CD4-positive, alpha-beta T cell treated with Interleukin-12 subunit alpha and Interleukin-12 subunit beta, for 1 hour (primary cell): Measurements from ENCODE around the gene VWA5A.
A peak's percentile ranks its signal among the peaks of the same experiment; 100 is the strongest.

Experiments used
- DNase-seq: peaks from one replicate; pipeline ENCODE4 v3.0.0-alpha.2; 2020

The VWA5A gene

DNA sequence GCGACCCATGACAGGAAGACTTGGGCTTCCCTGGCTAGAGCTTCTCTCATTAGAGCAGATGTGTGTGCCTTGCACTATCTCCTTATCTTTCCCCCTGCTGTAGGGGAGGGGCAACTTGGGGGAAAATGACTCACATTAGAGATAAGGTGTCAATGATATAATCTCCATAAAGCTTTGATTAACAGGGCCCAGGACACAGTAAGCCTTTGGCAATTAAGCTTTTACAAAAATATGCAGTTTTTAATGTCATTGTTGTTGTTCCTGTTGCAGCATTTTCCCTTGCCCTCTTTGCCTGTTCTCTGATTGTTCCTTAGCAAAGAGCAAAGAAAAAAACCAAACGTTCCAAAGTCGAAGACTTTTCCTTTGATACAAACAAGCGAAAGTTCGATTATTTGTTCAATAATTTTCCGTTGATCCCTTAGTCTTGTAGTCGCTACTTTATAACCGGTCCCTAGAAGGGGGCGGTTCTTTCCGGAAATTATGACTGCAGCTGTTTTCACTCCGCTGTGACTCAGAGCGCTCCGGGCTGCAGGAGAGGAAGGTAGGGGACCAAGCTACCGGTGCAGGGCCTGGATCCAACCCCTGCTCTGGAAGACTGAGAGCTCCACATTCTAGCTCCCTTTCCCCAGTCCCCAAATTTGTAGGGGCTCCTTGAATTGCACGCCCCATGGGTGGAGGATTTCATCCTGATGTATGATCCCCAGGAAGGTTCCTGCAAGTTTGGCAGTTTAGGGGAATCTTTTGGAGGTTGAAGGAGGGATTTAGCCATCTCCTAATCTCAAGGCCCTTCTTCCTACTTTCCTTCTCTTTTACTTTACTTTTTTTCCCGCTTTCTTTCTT lies at the start of gene VWA5A:
Gene VWA5A (plus strand): TSS at position 509 of the 840 bp plus-strand sequence. CDS start 2,062 bp downstream, outside the sequence.
- peak; percentile 69 for DNase-seq

GRCh38 chr11:124068601-124069110 lies 46.6 kb upstream of the VWA5A start:
- no peak for DNase-seq

- peak; percentile 23 for DNase-seq
Observed at GRCh38 chr11:124069429-124070401, 45.5 kb upstream of the VWA5A start.

DNA sequence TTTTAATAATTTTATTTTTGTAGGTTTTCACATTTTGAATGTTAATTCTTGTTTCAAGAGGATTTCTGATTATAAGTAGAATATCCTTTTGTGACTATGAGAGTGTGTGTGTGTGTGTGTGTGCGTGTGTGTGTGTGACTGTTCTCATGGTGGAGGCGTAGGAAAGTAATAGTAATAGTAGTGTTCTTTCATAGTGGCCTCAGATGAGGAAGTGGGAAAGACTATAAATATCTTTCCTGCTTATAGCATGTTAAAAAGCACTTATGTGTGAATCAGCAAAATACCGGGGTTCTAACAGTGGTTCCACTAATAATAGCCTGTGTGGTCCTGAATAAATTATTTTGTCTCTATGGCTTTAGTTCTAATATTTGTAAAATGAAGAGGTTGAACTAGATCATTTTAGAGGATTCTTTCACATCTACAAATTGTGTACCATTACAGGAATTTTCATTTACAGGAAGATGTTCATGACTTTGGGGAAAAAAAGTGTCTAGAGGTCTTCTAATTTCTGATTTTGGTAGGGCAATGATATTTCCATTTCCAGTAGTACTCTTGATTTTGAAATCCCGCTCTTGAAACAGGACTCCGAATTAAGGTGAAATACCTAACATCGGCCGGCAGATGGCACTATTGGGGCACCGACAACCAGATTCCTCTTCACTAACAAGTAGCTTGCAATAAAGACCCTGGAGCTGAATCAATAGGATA lies 44.2 kb upstream of the VWA5A start:
- DNase-seq, result peak; percentile 54

DNA sequence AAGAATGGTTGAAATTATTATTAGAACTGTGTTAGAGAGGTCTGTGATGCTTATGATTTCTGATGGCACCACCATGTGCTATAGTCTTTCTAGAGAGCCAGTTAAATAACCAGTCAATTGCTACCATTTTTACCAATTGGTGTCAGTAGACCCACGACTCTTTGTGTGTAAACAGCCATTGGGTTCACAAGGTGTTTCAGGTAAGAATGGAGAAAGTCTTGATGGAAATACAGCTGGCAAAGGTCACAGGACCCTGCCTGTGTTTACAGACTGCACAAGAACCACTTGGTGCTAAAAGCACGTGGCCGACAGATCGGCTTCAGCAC lies 43.7 kb upstream of the VWA5A start:
- no peak for DNase-seq

DNA sequence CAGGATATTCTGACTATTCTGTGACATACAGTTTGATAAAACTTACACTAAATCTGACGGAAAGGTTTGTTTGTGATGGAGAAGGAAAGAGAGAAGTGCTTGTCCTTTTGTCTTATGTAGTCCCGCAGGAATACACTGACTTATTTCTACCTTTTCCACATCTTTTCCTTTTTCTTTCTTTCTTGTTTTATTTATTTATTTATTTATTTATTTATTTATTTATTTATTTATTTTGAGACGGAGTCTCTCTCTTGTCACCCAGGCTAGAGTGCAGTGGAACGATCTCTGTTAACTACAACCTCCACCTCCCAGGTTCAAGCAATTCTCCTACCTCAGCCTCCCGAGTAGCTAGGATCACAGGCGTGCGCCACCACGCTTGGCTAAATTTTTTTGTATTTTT lies 43.1 kb upstream of the VWA5A start:
- DNase-seq, result no peak

DNA sequence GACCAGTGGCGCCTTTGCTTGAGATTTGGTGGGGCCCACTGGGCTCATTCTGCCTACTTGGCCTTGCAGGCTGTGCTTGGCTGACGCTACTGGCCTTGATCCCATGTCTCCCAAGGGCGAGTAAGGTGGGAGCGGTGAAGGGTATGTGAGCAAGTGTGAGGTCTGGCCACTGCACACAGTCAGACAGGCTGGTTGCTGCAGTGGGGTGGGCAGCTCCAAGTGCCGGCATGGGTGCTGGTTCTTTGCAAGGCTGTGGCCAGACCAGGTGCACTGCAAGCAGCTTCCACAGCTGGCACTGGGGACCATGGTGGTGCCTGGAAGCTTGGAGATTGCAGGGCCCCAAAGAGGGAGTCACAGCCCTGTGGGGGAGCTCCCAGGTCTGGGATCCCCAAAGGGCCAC lies 40.7 kb upstream of the VWA5A start:
- DNase-seq, result no peak

DNA sequence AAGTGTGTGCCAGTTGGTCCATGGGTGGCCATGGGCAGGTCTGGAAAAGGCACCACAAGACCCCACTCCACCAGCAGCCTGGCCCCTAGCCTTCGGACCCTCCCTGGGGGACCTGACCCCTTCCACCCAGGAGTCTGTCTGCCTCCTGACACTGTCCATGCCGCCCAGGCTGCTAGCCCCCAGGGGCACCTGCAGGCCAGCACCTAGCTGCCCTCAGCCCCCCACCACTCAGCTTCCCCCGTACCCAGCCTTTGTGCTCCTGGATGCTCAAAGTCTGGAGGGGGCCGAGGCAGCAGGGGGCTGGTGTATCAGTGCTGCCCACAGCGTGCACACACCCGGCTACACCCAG lies 39.8 kb upstream of the VWA5A start:
- no peak for DNase-seq

DNA sequence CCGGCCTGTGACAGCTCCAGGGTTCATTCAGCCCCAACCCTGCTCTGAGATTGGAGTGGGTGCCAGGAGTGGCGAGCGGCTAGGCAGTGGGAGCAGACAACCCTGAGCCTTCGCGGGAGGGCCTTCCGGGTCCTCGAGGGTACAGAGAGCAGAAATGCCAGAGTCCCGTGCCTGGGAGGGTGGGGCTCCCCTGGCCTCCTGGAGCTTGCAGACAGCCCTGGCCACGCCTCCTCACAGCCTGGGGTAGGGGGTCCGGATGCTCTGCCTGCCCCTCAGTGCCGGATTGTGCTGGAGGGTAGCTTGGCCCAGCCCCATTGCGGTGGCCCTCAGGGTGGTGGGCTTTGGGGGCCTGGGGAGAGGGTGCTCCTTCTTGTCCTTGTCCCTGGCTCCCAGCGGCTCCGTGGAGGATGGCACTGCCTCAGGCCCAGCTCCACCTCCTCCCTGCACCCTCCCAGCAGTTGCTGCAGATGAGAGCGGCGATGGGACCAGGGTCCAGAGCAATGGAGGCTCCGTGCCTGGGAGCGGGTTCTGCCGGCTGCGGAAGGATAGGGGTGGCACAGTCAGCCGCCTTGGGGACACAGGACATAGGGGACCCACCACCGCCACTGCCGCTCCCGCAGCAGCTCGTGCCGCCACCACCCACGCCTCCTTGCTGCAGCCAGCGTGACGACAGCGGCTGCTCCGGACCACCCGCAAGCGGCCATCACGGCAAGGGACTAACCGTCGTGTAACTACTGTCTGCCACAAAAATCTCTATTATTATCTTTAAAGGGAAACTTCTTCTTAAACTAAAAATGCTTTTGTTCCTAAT lies 39.2 kb upstream of the VWA5A start:
- DNase-seq, result no peak

- DNase-seq, result no peak
Observed at GRCh38 chr11:124077266-124077665, 38.0 kb upstream of the VWA5A start.

DNA sequence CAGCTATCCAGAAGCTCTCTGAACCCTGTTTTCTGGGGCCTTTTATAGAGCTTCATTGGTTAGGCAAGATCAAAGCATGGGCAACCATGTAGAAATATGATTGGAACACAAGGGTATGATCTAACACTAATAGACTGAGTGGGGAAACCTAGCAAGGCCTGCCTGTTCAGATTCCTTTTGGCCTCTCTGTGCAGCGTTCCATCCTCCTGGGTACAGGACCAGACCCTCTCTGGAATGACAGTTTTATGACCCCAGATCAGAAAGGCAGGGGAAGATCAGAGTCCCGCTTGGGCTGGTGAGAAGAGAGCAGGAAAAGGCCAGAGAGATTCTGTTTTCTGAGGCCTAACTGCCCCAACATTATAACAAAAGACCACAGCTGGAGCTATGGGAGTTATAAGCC lies 36.7 kb upstream of the VWA5A start:
- DNase-seq, result no peak

DNA sequence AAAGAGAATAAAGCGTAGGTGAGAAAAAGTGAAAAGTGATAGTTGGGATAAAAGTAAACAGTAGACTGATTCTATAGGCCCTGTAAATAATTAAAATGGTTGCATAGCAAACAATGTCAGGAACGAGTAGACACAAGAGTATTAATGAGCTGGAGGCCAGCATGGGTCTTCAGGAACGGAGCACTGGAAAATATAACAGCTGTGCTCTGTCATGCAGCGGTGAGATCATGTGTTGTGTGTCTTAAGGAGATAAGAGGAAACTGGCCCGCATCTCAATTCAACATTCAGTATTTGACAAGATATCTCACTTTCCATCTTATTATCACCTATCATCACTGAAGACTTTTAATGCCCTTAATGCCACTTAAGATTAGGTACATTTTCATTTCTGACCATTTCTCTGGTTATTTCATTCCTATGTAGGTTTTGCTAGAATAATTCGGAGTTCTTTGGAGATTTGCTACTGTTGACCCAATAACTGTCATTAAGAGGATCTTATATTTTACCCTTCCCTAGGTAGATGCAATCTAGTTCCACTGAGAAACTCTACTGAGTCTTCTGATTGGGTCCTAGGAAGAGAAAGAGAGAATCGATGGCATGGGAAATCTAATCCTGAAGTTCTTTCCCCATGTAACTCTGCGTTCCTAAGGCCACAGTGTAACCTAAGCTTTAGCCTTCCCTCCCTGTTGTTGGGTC lies 35.5 kb upstream of the VWA5A start:
- DNase-seq, result no peak

DNA sequence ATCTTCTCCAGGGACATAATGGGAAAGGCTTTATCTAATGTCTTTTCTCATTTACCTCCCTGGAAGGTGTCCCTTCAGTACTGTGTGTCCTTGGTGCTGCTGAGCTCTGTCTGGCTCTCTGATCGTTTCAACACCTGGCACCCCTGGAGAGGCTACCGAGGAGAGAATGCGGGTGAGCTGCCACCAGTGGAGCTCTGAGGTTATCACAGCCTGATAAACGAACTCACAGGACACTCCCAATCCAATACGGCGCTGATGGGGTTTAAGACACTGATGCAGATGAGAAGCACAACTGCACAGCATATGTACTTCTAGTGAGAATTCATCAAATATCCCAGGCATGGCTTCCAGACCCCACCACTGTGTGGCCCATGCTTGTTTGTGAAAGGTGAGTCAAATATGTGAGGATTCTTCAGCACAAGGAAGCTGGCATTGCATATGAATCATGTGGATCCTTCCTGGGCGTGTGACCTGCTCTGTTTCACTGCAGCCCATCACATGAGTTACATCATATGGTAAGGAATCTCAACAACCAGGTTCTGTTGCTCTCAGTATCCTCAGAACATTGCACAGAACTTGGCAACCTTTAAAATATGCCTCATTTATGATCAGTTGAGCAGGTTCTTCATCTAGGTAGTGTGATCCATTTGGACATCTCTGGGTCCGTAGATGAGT lies 34.8 kb upstream of the VWA5A start:
- DNase-seq, result no peak

DNA sequence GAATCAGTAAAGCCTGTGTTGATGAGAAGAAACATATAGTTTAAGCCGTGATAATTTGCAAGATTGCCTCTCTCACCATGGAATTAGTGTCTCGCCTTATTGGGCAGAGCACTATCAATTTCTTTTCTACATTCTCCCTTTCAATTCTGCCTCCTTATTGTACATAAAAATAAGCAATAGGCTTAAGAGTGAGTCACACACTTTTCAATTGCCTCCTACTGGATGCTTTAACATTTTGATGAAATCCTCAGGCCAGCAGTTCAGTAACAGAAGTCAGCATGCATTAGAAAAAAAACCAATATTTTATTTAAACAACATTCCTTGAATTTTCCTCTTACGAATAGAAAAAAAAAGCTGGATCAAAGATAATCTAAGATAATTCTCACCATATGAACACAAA lies 33.8 kb upstream of the VWA5A start:
- no peak for DNase-seq

DNA sequence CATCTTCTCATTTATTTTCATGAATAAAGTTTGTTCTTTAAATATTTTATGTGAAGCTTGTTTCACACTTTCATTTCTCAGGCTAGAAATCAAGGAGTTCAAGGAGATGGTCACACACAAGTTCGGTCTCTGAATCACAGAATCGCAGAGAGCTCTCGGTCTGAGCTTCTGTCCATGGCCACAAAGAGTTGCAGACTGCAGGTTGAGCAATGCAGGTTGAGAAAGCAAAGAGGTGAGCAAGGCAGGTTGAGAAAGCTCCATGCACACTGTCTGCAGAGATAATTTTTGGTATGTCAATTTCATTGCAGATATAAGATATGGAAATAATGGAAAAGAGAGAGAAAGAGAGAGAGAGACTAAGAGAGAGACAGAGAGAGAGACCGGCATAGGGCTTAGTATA lies 32.9 kb upstream of the VWA5A start:
- DNase-seq, result no peak

- no peak for DNase-seq
Observed at GRCh38 chr11:124085583-124085982, 29.7 kb upstream of the VWA5A start.

GRCh38 chr11:124085997-124086846 lies 29.0 kb upstream of the VWA5A start:
- no peak for DNase-seq

GRCh38 chr11:124090996-124091395 lies 24.3 kb upstream of the VWA5A start:
- no peak for DNase-seq

DNA sequence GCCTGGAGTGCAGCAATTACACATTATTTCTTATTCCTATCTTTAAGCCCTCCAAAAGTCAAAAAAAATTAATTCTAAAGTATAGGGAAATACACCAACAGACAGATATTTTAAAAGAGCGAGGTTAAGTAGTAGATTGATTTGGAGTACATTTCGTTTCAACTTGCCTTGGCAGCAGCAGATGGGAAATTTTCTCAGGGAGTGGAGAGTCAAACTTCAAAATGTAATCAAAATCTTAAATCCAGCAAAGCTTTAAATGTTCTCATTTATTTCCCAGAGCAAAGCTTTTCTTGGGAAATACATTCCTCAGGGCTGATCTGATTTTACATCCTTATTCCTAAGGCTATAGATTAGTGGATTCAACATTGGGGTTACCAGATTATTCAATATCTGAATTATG lies 21.9 kb upstream of the VWA5A start:
- no peak for DNase-seq

- DNase-seq, result no peak
Observed at GRCh38 chr11:124094731-124095130, 20.5 kb upstream of the VWA5A start.
